SK-MEL-5 (cell line): ENCODE results near the gene RFC5. TPM values are rescaled to one million over a fixed set of nuclear protein-coding genes. Genes with fewer than 3 reads are reported as not detected.
"Not testable (repeated sequence)": the region's sequence is repeated elsewhere in the genome, so short reads cannot be mapped to it uniquely, and the experiment has no call there.

ENCODE experiments used
- DNase-seq: peaks from one replicate; pipeline ENCODE4 v3.0.0-alpha.2; 2016; ENCODE audit warnings: low read depth, low spot score
- in situ Hi-C: cut with HindIII; loops from 2 replicates; pipeline ENCODE4 v1.10.0; 2016; ENCODE audit warnings: low sequenced_read_pairs, high pct_unique_total_duplicates, low pct_unique_long_range_greater_than_20kb
- polyA plus RNA-seq, 2 experiments: library from polyadenylated mRNA; depleted of rRNA; stranded (reverse); fragments of >200 nt; gene quantifications; 2 replicates each; pipeline ENCODE4 v1.2.3, GENCODE V29; 2015
- total RNA-seq: library from RNA; depleted of rRNA; stranded (reverse); fragments of >200 nt; shearing (Covaris generic); gene quantifications from 2 replicates; pipeline ENCODE4 v1.2.3, GENCODE V29; 2014; rRNA removed

Gene RFC5, protein sequence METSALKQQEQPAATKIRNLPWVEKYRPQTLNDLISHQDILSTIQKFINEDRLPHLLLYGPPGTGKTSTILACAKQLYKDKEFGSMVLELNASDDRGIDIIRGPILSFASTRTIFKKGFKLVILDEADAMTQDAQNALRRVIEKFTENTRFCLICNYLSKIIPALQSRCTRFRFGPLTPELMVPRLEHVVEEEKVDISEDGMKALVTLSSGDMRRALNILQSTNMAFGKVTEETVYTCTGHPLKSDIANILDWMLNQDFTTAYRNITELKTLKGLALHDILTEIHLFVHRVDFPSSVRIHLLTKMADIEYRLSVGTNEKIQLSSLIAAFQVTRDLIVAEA
- 37.6 and 43.3 TPM in 2 replicates for total RNA-seq
- polyA plus RNA-seq (2015; cell fraction: cytosol; rRNA removed), result 41.9 and 51.6 TPM in 2 replicates
- polyA plus RNA-seq (2015; cell fraction: nucleus; rRNA removed), result 74.3 and 86.3 TPM in 2 replicates

DNA sequence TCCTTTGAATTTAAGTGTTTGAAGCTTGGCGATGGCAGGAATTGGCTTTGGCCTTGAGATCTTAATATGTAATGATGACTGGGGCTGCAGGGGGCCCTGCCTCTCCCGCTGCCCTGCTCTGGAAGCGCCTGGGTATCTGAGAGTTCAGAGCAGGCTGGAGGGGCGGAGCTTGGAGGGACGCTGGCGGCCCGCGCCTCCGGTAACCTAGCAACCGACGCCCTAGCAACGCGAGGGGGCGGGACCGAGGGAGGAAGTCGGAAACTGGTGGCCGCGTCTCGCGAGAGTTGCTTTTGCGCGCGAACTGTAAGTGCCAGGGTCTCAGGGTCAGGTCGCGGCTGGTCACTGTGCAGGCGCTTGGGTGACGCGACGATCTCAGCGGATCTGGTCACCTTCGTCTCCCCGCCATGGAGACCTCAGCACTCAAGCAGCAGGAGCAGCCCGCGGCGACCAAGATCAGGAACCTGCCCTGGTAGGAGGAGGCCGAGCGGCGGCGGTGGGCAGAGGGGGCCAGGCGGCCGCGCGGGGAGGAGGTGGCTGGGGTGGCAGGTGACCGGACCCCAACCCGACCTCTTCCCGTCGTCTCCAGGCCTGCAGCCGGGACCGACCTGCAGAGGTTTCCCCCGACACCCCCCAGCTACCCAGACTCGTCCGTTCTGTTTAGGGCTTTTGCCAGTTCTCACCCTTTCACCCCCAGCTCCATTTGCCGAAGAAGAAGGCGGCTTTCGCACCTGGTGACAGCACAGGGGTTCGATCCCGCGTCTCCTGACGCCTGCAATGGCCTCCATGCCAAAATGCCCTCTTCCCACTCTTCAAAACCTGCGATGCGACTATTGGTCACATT, at the start of gene RFC5:
Gene RFC5 (plus strand): TSS at position 280 of the 841 bp plus-strand sequence. CDS start 125 bp downstream, at position 405.
- DNase-seq, result peak; percentile 98
- in situ Hi-C loops, result no loop called here

DNA sequence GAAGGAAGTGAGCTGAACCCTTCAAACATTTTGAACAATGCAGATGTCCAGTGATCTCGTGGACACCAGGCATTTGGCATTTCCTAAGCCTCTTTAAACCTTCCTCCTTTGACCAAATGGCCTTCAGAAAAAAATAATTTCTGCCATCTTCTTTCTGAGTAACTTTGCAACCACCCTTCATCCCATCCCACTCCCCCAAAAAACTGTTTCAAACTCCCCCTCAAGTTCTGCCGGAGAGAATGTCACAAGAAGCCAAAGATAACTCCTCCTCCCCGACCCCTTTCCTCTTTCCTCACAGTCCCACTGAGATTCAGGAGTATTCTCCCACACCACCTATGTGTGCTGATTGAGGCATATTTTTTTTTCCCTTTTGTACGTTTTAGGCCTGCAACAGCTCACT, 49.5 kb upstream of the RFC5 start:
- in situ Hi-C loops, result no loop called here
- no peak for DNase-seq

DNA sequence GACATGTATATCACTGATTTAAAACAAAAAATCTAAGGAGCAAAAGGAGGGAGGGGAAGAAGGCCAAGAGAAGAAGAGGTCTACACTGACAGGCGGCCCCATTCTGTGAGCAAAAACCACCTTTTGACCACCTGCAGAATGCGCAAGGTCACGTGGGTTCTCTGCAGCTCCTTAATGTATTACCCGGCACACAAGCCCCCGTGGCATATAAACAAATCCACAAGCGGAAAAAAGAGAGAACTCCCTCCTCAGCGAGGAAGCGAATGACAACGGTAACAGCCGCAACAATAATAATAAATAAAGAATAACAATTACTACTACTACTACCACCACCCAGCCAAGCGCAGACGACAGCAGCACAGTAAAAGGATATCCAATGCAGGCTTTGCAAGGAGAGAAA, 49.0 kb upstream of the RFC5 start:
- no peak for DNase-seq
- in situ Hi-C loops, result no loop called here

DNA sequence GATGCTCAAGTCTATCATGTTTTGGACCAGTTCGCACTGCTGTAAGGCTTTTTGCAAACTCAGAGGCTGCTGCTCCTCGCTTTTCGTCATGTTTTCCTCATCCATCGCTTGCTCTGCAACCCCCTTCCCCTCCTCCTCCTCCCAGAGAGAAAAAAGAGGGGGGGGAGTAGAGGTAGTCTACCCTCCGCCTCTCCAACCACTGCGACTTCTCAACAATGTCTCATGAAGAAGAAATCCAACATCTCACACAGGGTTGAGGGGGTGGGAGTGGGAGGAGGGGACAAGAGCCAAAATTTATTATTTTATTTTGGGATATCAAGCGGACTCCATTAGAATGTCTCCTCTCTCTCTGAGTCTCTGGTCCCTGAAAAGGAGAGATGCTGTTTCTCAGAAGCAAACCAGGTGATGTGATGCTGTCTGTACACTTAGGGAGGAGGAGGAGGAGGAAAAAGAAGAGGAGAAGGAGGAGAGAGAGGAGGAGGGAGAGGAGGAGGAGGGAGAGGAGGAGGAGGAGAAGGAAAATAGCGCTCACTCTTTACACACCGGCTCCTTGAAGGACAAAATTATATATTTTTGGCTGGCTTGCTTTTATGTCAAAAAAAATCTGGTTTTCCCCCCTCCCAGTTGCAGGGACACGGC, 48.2 kb upstream of the RFC5 start:
- in situ Hi-C loops, result no loop called here
- no peak for DNase-seq

DNA sequence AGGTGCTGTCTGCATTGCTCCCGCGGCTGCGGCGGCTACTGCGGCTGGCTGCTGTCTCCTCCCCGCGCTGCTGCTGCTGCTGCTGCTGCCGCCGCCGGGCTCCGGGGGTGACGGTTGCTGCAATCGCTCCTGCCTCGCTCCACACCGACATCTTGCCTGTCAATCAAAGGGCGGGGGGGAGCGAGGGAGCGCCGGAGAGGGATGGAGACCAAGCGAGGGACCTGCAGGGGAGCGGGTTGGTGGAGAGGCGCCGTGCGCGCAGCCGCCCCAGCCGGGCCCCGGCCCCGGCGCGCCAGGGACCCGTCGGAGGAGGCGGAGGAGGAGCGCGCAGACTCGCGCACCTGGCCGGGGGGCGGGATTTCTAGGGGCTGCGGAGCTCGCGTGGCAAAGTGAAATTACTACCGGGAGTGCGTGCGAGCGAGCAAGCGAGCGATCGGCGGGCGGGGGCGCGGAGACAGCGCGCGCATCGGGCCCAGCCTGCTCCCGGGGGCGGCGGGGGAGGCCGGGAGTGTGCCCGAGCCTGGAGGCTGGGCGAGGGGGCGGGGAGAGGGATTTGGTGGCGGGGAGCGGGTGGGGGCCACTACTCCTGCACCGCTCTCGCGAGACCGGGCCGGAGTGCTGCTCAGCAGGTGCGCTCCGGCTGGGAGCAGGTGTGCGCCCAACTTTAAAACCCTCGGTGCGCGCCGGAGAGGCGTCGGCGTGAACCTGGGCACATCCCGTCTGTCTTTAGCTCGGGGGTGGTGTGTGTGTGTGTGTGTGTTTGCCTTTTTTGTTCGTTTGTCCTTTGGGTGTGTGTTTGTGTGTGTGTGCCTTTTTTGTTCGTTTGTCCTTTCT, 47.5 kb upstream of the RFC5 start, which contains the start of gene KSR2:
Gene KSR2 (minus strand): TSS at position 165 of the 834 bp plus-strand sequence. CDS start 735 bp downstream, outside the sequence.
- DNase-seq, result peak; percentile 47
- in situ Hi-C loops, result no loop called here

DNA sequence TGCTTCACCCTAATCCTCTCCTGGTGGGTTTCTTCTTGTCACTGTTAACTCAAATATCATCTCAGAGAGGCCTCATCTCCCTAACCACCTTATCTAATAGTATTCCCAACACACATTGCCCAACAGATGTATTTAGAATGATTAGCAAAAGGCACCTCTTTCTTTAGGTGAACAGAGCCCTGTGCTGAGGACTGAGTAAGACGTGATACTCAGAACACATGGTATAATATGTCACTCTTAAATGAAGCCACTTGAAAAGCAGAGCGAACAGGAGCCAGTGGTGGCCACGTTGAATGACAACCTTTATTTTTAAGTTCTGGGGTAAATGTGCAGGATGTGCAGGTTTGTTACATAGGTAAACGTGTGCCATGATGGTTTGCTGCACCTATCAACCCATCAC, 46.2 kb upstream of the RFC5 start:
- in situ Hi-C loops, result no loop called here
- DNase-seq, result no peak

DNA sequence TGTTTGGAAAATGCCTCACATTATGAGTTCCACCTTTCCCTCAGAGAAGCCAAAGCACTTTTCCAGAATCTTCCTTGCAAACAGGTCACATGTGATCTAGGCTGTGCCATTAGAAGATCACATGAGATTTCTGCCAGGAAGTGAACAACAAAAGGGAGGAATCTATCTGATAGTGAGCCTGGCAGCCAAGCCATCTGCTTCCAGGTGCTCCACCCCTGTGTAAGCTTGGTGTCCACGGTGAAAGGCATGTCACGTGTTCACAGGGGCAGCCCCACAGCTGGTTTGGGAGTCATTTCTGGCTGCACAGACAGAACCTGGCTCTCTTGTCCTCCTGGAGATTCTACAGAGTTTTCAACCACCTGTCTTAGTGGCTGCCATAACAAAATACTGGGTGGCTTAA, 44.2 kb upstream of the RFC5 start:
- no peak for DNase-seq
- in situ Hi-C loops, result no loop called here

DNA sequence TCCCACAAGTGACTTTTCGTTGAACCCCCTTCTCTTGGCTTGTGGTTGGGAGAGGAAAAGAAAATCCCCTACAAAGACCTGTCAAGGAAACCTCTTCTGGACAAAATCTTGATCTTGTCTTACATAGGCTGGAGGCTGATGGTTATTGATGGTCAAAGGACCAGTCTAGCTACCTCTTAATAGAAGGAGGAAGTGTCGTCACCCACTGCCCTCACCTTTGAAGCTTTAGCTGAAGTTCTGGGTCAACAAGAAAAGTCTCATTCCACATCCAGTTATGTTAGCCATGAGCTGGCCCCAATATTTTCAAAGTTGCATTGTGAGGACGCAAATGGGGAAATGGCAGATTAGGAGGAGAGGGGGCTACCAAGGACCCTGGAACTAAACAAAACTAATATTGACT, 41.5 kb upstream of the RFC5 start:
- DNase-seq, result no peak
- in situ Hi-C loops, result no loop called here

DNA sequence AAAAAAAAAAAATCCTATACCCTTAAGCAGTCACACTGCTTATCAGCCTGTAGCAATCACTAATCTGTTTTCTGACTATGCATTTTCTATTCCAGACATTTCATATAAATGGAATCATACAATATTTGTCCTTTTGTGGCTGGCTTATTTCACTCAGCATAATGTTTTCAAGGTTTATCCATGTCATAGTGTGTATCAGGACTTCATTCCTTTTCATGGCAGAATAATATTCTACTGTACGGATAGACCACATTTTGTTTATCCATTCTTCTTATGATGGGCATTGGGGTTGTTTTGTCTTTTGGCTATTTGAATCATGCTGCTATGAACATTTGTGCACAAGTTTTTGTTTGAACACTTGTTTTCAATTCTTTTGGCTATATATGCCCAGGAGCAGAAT, 39.1 kb upstream of the RFC5 start:
- in situ Hi-C loops, result no loop called here

DNA sequence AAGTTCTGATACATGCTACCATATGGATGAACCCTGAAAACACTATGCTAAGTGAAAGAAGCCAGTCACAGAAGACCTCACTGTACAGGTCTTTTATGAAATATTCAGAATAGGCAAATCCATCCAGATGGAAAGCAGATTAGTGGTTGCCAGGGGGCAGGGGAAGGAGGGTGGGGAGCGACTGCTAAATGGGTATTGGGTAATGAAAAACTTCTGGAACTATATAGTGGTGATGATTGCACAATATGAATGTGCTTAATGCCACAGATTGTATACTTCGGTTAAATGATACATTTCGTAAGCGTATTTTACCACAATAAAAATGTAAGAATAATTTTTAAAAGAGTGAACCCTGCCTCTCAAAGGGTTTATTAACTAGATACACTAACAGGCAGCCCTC, 35.9 kb upstream of the RFC5 start:
- DNase-seq, result no peak
- in situ Hi-C loops, result no loop called here

More for the DNA sequence above, 39.1 kb upstream of the RFC5 start:
- DNase-seq, result no peak

DNA sequence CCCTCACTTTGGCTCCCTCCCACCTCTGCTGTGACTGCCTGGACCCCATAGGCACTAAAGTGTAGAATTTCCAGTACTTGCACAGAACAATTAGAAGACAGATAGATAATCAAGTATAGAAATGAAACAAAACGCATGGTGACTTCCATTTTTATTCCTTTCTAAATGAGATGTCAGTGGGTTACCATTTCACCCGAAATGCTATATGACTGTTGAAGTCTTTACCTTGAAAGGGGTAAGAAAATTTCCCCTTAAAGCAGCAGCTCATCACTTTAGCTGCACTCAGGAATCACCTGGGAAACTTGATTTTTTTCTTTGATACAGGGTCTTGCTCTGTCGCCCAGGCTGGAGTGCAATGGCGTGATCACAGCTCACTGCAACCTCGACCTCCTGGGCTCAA, 35.2 kb upstream of the RFC5 start:
- no peak for DNase-seq
- in situ Hi-C loops, result no loop called here

DNA sequence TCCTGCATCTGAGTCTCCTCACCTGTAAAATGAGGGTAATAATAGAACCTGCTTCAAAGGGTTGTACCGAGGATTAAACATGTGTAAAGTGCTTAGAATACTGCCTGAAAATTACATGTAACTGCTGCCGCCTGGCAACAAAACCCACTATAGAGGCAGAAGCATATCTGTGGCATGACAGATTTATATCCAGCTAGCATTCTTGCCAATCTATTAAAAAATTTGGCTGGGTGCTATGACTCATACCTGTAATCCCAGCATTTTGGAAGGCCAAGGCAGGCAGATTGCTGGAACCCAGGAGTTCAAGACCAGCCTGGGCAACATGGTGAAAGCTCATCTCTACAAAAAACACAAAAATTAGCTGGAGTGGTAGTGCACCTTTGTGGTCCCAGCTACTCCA, 31.3 kb upstream of the RFC5 start:
- no peak for DNase-seq
- in situ Hi-C loops, result no loop called here

DNA sequence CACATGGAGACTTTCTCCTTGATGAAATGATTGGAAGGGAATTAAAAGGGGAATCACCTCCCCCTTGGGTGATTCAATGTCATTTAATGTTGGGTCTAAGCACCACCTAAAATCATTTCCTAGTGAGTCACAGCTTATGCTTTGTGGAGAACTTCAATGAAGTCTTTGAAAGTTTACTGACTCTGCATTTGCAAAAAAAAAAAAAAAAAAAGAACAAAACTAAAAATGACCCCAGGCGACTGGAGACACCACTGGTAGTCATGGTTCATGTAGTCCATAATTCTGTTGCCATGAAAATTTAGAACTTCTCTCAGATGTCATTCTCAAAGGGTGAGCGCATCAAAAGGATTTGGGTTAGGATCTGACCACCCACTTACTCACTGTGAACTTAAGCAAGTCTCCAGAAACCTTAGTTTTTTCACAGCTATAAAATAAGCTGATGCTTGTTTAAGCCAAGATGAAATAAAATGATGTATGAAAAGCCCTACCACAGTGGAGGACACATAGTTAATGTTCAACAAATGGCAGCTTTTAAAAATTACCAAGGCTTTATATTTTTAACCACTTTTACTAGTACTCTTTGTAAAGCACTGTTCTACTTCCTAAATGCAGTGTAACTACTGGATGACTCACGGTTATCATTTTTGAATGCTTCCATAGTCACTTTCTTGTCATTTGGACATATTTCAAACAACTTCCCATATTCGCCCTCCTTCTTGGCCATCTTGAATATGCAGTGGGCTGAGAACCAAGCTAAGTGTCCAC, 29.6 kb upstream of the RFC5 start:
- DNase-seq, result peak; percentile 87
- in situ Hi-C loops, result no loop called here

DNA sequence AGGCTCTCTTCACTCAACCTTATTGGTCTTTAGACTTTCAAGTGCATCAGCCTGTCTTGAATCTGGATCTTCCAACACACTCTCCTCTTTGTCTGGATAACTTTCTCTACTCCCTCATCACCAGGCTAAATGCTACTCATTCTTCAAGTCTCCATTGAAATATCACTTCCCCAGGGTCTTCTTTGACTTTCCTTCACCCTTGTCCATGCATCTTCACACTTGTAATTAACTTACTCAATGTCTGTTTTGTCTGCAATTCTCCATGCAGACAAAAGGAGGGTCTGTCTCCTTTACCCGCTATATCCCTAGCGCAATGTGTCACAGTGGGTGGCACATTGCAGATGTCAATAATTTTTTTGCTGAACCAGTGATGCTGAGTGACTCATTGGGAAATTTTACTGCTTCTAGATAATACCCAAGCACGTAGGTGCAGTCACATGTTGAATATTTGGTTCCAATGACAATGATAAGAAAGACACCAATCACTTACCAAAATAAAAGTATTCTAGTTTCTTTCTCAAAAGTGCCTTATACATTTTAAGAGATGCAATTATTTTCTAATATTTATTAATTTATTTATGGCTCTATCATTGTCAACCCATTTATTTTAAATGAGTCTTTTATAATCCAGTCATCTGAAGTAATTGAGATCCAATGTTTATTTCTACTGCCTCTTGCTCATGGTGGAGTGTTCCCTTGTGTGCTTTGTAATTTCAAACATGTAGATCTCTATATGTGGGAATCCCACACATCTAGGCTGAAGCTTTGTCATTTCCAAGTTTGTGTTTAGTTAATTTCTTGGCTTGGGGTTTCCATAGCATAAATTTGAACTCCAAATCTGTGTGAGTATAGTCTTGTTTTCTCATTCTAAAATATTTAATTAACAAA, 21.7 kb upstream of the RFC5 start:
- in situ Hi-C loops, result no loop called here
- DNase-seq, result peak; percentile 94

DNA sequence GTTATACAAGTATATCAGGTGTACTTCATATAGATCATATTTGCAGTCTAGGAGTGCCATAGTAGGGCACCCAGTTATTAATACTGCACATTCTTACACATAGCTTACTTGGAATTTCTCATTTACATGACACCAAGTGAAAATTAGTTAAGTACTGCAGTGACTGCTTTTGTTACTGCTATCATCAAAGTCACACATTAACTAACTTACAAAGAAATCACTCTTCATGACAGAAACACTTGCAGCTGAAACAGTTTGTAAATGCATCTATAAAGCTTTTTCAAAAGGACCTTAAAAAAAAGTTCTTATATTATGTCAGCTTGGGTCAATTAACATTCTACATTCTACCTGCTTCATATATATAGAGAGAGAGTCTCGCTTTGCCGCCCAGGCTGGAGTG, 17.8 kb upstream of the RFC5 start:
- DNase-seq, result no peak
- in situ Hi-C loops, result no loop called here

DNA sequence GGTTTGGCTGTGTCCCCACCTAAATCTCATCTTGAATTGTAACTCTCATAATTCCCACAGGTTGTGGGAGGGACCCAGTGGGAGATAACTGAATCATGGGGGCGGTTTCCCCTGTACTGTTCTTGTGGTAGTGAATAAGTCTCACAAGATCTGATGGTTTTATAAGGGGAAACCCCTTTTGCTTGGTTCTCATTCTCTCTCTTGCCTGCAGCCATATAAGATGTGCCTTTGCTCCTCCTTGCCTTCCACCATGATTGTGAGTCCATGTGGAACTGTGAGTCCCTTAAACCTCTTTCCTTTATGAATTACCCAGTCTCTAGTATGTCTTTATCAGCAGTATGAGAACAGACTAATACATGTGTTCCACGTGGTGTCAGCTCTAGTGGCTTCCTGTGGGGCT, 16.7 kb upstream of the RFC5 start:
- in situ Hi-C loops, DNase-seq: not testable (repeated sequence)
